GM18526 (cell line): ENCODE data around the gene MRPS2.

Experiments used
- POLR2A ChIP-seq: IDR thresholded peaks from 3 replicates; pipeline ENCODE4 v1.6.1; 2011; ENCODE audit not compliant: insufficient read length; ENCODE audit errors: extremely low read depth

MRPS2 gene

DNA sequence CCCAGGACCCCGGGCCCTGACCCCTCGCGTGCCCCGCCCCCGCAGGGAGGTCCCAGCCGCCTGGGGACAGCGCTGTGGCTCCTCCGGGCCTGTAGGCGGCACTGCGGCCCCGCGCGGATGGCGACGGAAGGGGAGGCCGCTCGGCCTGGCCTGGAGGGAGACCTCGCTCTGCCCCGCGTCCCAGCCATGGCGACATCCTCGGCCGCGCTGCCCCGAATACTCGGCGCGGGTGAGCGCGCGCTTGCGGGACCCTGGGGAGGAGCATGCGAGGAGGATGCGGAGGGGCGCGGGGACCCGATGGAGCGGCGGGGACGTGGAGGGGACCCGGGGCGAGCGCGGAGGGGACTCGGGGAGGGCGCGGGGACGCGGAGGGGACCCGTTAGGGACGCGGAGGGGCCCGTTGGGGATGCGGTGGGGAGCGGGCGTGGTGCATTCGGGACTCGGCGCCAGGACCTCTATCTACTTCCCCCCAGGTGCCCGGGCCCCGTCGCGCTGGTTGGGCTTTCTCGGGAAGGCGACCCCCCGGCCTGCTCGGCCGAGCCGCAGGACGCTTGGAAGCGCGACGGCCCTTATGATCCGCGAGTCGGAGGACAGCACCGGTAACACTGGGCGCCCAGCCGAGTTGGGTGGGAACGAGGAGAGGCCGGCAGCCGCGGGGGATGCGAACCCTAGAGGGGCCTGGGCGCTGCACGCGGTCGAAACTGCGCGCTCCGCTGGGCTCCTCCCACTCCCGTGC lies at the start of gene MRPS2:
MRPS2 (plus strand) TSS at position 158 of the 736 bp plus-strand sequence; CDS start at position 187, 29 bp downstream.
- peak; percentile 82 for TF ChIP-seq POLR2A

DNA sequence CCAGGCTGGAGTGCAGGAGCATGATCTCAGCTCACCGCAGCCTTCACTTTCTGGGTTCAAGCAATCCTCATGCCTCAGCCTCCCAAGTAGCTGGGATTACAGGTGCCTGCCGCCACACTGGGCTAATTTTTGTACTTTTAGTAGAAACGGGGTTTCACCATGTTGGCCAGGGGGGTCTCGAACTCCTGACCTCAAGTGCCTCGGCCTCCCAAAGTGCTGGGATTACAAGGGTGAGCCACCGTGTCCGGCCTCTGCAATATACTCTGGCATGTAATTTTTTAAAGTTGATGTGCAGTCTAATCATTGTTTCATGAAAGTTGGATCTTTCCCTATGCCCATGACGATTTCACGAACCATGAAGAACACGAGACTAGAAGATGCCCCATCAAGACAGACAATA lies 49.5 kb upstream of the MRPS2 start:
- TF ChIP-seq POLR2A, result no peak

DNA sequence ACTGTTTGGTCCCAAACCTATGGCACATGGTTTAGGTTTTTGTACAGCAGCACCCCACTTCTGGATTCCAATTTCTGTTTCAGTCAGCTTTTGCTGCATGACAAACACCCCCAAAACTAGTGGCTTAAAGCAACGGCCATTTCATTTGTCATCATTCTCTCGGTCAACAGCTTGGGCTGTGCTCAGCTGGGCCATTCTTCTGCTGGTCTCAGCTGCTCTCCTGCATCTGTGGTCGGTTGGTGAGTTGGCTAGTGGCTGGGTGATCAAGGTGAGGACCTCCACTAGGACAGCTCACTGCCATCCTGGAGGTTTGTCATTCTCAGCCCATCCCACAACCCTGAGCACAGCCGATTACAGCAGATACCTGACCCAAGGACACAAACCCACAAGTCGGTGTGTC lies 45.7 kb upstream of the MRPS2 start:
- no peak for TF ChIP-seq POLR2A

DNA sequence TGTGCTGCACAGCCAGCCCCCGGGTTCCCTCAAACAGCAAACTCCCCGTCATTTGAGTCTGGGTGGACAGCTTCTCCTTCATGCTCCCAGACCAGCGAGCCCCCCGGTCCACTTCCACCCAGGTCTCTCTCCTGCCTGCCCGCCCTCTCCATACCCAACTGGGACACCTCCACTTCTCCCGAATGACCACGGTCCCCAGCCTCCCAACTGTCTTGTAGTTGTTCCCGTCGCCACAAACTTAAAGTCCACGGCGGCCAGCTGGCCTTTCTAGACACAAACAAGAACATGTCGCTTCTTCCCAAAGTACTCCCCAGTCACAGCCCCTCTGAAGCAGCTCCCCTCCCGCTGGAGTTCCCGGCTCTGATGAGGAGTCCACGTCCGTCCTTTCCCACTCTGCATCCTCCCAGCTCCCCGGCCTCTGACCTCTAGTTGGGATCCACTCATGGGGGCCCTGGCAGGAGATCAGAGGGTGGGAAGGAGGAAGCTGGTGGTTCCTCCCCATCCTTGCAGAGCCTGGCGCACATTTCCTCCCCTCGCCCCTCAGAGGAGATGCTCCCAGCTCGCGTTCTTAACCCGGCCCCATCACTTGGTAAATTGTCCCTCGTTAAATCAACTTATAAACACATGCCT lies 45.0 kb upstream of the MRPS2 start:
- no peak for TF ChIP-seq POLR2A

DNA sequence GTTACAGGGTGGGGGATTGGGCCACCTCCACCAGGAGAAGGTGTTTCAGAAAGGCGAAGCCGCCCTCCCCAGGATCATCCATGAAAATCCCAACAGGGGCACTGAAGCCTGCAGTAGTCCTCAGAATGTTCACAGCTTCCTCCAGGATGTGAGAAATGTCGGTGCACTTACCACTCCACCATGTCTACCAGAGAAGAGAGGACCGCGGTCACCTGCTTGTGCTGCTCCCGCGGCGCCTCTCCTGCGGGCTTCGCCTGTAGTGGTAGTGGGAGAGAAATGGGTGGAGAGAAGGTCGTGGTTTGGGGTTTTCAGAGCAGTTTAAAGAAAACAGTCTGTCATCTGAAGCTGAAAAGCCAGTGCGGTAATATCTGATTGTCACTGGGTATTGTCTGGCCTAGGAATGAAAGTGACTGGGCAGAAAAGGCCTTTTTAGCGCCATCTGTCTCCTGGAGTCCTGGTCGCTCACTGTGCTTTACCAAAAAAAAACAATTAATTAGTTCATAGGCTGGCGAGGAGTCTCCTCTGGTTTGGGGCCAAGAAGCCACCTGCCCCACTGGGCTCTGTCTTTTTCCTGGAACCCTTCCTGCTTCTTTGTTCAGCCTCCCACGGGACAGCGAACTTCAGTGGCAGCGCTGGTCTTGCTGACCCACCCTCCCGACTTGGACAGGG lies 43.9 kb upstream of the MRPS2 start:
- TF ChIP-seq POLR2A, result no peak

DNA sequence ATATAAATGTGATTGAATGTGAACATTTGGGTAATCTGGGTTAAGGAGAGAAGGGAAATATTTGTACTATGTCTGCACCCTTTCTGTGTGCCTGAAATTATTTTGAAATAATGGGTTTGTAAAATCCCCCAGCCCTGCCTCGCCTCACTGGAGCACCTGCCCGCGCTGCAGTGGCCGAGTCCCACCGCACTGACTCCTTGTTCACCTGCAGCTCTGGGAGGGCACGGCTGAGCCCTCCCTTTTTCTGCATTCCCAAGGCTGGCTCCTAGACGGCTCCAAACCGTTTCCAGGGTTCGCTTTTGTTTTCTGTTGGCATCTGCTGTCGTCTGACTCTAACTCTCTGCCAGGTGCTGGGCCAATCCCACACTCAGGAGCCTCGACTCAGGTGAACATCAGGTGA lies 38.5 kb upstream of the MRPS2 start:
- TF ChIP-seq POLR2A, result no peak

DNA sequence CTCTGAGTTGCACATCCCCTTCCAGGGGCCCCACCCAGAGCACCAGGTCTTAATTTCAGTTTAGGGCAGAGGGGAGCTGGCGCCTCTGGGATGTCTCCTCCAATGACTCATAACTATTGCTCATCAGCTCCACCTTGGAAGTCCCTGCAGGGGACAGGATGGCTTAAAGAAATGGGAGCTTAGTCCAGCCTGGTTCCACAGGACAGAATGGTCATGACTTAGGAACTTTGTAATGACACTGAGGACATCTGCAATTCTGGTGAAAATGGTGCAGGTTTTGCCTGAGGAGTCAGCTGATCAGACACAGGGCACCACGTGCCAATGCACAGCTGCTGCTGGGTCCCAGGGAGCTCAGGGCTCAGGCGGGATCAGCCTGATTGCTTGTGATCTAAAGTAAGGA lies 37.3 kb upstream of the MRPS2 start:
- TF ChIP-seq POLR2A, result no peak

DNA sequence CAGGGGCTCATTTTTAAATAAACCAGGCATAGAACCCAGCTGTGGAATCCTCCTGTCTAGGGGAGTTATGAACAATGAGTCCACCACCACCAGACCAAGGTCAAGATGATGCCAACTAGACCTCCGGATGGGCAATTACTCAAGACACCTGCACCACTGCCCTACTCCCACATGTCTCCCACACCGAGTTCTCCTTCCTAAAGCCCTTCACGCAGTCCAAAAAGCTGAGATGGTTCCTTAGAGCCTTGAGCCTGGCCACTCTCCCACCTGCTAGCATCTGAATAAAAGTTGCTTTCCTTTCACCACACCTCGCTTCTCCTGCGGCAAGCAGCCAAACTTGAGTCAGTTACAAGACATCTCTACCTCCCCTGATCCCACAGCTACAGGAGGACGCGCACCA lies 36.3 kb upstream of the MRPS2 start:
- TF ChIP-seq POLR2A, result no peak

DNA sequence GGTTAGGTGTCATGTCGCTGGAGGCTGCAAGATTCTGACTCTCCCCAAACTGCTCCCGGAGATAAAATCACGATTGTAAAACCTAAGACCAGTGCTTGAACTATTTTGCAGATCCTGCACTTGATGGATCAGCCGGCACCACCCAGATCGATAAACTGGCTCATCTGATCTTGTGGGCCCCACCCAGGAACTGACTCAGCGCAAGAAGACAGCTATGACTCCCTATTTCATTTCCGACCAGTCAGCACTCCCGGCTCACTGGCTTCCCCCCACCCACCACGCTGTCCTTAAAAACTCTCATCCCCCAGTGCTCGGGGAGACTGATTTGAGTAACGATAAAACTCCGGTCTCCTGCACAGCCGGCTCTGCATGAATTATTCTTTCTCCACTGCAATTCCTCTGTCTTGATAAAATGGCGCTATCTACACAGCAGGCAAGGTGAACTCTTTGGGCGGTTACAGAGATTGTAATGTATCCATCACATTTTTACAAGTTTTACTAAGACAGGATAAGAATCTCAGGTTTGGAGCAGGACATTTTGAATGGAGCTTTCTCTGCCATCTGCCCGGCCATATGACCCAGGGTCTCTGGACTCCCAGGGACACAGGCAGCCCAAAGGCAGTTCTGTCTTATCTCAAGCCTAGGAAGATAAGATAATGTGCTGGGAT lies 31.5 kb upstream of the MRPS2 start:
- TF ChIP-seq POLR2A, result no peak

DNA sequence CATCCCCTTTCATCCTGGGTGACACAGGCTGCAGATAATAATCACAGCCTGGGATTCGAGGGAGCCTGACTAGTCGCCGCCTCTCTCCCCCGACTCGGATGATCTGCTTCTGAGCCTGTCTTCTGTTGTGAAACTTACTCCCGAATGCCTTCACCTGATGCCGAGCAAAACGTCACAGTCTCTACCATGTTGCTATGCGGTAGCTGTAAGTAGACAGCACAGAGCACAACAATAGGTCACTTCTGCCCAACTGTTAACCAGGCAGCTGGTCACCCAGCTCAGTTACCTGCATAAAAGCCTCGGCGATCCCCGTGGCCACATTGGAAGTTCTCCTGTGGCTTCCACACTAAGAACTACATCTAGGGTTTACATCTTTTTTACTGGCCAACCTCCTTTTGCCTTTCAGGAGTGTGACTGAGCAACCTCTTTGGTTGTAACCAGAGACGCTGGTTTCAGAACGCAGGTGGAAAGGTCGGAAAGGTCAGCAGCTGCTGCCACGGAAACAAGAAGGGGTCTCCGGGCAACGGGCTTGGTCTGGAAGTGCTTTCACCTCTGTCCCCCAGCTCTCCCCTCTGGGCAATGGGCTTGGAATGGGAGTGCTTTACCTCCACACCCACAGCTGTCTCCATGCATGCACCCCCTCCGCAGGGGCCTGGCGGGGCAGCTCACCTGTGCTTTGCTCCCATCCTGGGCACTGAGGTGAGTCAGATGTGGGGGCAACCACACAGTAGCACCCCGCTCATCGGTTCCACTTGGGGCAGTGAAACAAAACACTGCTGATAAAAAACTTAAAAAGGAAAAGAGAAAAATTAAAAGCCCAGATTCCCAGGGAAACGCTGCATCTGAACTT lies 28.5 kb upstream of the MRPS2 start:
- TF ChIP-seq POLR2A, result no peak

DNA sequence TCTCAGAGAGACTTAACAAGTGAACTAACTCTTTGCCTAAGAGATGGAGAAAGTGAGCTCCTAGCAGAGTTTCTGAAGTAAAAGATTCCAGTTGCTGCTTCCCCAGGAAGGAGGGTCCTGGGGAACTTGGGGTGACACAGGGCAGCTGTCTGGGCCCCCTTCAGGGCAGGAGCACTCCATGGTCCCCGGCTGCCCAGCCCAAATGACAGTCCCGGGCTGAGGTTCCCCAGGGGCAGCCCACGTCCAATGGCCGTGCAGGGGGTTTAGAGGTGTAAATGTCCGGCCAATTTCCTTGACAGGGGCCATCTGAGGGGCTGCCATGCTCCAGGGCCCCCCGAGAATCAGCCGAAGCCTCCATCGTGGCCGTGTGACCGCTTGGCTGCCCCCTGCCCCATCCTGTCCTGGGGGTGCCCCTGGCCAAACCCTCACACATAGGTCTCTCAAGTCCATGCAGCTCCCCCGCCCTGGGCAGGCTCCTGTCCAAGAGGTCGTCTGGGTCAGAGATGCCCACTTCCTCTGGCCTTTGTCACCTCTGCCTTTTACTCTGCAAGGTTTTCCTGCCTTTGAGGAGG lies 26.4 kb upstream of the MRPS2 start:
- TF ChIP-seq POLR2A, result no peak

DNA sequence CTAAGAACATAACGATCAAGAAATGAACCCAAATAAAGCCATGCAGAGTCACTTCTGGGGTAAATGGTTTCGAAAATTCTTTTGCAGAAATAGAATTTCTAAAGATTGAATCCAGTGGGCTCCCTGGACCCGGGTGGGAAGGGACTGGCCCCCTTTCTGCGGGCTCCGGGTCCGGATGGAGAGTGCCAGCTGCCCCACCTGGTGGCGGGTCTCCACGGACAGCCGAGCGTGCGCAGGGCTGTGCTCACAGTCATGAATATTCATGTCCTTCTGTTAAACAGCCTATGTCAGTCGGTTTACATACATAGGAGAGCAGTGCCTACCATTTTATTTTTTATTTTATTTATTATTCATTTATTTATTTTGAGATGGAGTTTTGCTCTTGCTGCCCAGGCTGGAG lies 25.6 kb upstream of the MRPS2 start:
- TF ChIP-seq POLR2A, result no peak

DNA sequence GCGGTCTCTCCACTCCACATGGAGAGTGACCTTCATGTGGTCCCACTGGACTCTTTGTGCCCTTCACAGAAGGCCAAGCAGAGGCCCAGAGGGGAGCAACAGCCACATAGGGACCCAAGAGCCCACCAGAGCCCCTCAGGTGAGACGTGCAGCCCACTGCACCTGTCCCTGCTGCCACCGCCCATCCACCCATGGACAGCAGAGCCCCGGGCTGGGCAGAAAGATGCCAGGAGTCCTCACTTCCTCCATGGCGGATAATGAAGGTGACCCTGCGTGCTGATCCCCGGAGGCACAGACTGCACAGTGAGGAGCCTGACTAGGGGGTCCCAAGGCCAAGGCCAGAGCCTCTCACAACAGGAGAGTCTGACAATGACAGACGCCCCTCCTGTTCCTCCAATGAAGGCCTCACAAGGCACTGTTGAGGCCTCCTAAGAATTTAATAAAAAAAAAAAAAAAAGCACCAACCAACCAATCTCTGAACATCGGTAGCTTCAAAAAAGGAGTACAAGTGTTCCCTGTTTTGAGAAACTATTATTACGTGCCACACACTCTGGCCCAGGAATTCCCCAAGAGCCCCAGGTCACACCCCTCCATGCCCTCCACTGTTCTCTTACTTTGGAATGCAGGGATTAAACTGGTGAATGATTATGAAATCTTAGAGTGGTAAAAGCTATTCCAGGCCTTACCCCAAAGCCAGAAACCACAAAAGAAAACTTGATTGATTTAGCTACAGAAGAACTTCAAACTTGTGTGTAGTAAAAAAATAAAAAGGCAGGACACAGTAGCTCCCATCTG lies 23.7 kb upstream of the MRPS2 start:
- TF ChIP-seq POLR2A, result no peak

DNA sequence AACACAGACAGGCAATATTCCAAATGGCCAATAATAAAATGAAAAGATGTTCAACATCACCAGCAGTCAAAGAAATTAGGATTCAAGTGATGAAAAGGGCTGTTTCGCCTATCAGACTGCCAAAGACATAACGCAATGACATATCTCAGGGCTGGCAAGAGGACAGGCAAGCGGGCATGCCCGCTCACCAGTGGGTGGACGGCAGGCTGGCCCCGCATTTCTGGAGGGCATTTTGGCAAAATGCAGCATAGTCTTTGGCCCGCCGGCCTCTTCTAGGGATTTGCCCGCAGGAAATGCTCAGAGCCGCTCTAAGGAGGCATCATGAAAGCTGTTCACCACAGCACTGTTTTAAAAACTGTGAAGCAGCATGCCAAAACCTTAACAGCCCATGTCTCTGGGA lies 22.3 kb upstream of the MRPS2 start:
- TF ChIP-seq POLR2A, result no peak
